SU-DHL-6 (cell line): ENCODE results near the gene DLX1.

ENCODE experiments used
- EZH2phosphoT487 ChIP-seq: fragments of 200-600 bp; sonication (generic), shearing (Covaris generic); conservative IDR thresholded peaks from 2 replicates; pipeline ENCODE4 v1.6.1; 2018; ENCODE audit warnings: mild to moderate bottlenecking, antibody characterized with exemption, low read length, moderate library complexity, mixed read lengths
- TF ChIP-seq, protein P1 (sequence below): fragments of 200-600 bp; sonication (generic); IDR thresholded peaks from one replicate; pipeline ENCODE4 v1.5.1; 2017; ENCODE audit warnings: antibody characterized with exemption, mild to moderate bottlenecking, low read length, moderate library complexity; ENCODE audit not compliant: insufficient read depth, poor library complexity, severe bottlenecking

DNA sequence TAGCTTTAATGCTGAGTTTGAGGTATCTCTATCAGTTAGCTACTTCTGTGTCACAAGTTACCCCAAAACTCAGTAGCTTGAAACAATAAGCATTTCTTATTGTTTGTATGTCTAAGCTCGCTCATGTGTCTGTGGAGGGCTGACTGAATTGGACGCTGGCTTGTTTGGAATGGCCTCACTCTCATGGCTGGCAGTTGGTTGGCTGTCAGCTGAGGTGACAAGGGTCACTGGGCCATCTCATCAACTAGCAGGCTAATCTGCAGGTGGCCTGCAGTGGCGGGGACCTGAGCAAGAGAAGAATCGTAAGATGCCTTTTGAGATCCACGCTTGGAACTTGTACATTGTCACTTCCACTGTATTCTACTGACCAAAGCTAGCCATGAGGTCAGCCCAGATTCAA lies 30.8 kb downstream of the DLX1 start:
- TF ChIP-seq, protein P1, sequence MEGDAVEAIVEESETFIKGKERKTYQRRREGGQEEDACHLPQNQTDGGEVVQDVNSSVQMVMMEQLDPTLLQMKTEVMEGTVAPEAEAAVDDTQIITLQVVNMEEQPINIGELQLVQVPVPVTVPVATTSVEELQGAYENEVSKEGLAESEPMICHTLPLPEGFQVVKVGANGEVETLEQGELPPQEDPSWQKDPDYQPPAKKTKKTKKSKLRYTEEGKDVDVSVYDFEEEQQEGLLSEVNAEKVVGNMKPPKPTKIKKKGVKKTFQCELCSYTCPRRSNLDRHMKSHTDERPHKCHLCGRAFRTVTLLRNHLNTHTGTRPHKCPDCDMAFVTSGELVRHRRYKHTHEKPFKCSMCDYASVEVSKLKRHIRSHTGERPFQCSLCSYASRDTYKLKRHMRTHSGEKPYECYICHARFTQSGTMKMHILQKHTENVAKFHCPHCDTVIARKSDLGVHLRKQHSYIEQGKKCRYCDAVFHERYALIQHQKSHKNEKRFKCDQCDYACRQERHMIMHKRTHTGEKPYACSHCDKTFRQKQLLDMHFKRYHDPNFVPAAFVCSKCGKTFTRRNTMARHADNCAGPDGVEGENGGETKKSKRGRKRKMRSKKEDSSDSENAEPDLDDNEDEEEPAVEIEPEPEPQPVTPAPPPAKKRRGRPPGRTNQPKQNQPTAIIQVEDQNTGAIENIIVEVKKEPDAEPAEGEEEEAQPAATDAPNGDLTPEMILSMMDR = no peak
- no peak for TF ChIP-seq EZH2phosphoT487
